ENCODE data around the gene TSPAN14. TPM values are rescaled to one million over a fixed set of nuclear protein-coding genes. Genes with fewer than 3 reads are reported as not detected.

TSPAN14 gene
- total RNA-seq, 2 donors from 2014 or later, result 121 to 123 TPM

- H3K4me3 Mint-ChIP-seq, result no peak overlapping the region
- Histone ChIP-seq H3K27ac (ENCODE audit: low read depth, low read length) (no peak overlapping the region), H3K4me3 (ENCODE audit: low read length) (no peak overlapping the region), H3K9me3 (ENCODE audit: control insufficient read depth, low read length) (no peaks in the 10 kb centered on the region), H3K27me3 (ENCODE audit: control insufficient read depth, insufficient read depth, low read length, poor library complexity, severe bottlenecking) (no peaks in the 10 kb centered on the region), H3K4me1 (ENCODE audit: control insufficient read depth, insufficient read depth, low read length) (no peaks in the 10 kb centered on the region), H3K36me3 (ENCODE audit: control insufficient read depth, insufficient read depth, low read length) (no peaks in the 10 kb centered on the region), H3K9ac (ENCODE audit: extremely low read depth, low read length, poor library complexity, severe bottlenecking) (no peak overlapping the region)
- no peaks in the 10 kb centered on the region for H3K27me3 Mint-ChIP-seq (ENCODE audit: insufficient read depth)
- DNase-seq, result no peak
- 90 to 100% methylated on average over 1 to 2 of the region's 2 CpGs for WGBS, 2 experiments (ENCODE audit: insufficient coverage in 1 of 2, insufficient read length in 1 of 2)
- peaks cover 13% of the 10 kb centered on the region for H3K4me1 Mint-ChIP-seq
- H3K36me3 Mint-ChIP-seq (ENCODE audit: low read depth), result no peaks in the 10 kb centered on the region
- no peak for TF ChIP-seq CTCF (conservative IDR thresholded peaks at IDR 0.05)
- peaks cover 7% of the 10 kb centered on the region for H3K9me3 Mint-ChIP-seq
- H3K27ac Mint-ChIP-seq, result no peak overlapping the region
Measured at GRCh38 chr10:80528185-80528700, 74.1 kb downstream of the TSPAN14 start.

GRCh38 chr10:80528901-80529300, 74.8 kb downstream of the TSPAN14 start:
- Mint-ChIP-seq H3K4me3 (no peak overlapping the region), H3K36me3 (ENCODE audit: low read depth) (no peaks in the 10 kb centered on the region), H3K27ac (no peak overlapping the region), H3K27me3 (ENCODE audit: insufficient read depth) (no peaks in the 10 kb centered on the region), H3K4me1 (peaks cover 13% of the 10 kb centered on the region), H3K9me3 (peaks cover 7% of the 10 kb centered on the region)
- no peak for DNase-seq
- H3K27ac ChIP-seq (ENCODE audit: low read depth, low read length), result no peak overlapping the region
- H3K4me3 ChIP-seq (ENCODE audit: low read length), result no peak overlapping the region
- no peaks in the 10 kb centered on the region for H3K36me3 ChIP-seq (ENCODE audit: control insufficient read depth, insufficient read depth, low read length)
- 88 to 89% methylated on average over 3 to 6 of the region's 6 CpGs for WGBS, 2 experiments (ENCODE audit: insufficient coverage in 1 of 2, insufficient read length in 1 of 2)
- H3K9ac ChIP-seq (ENCODE audit: extremely low read depth, low read length, poor library complexity, severe bottlenecking), result no peak overlapping the region
- H3K27me3 ChIP-seq (ENCODE audit: control insufficient read depth, insufficient read depth, low read length, poor library complexity, severe bottlenecking), result no peaks in the 10 kb centered on the region
- TF ChIP-seq CTCF (conservative IDR thresholded peaks at IDR 0.05), result no peak
- H3K9me3 ChIP-seq (ENCODE audit: control insufficient read depth, low read length), result no peaks in the 10 kb centered on the region
- no peaks in the 10 kb centered on the region for H3K4me1 ChIP-seq (ENCODE audit: control insufficient read depth, insufficient read depth, low read length)

GRCh38 chr10:80529604-80530003, 75.5 kb downstream of the TSPAN14 start:
- Histone ChIP-seq H3K27me3 (ENCODE audit: control insufficient read depth, insufficient read depth, low read length, poor library complexity, severe bottlenecking) (no peaks in the 10 kb centered on the region), H3K4me1 (ENCODE audit: control insufficient read depth, insufficient read depth, low read length) (no peaks in the 10 kb centered on the region), H3K9ac (ENCODE audit: extremely low read depth, low read length, poor library complexity, severe bottlenecking) (no peak overlapping the region), H3K4me3 (ENCODE audit: low read length) (no peak overlapping the region), H3K36me3 (ENCODE audit: control insufficient read depth, insufficient read depth, low read length) (no peaks in the 10 kb centered on the region), H3K9me3 (ENCODE audit: control insufficient read depth, low read length) (no peaks in the 10 kb centered on the region), H3K27ac (ENCODE audit: low read depth, low read length) (no peak overlapping the region)
- H3K27ac Mint-ChIP-seq, result no peak overlapping the region
- H3K27me3 Mint-ChIP-seq (ENCODE audit: insufficient read depth), result no peaks in the 10 kb centered on the region
- H3K36me3 Mint-ChIP-seq (ENCODE audit: low read depth), result no peaks in the 10 kb centered on the region
- peaks cover 7% of the 10 kb centered on the region for H3K9me3 Mint-ChIP-seq
- no peak for TF ChIP-seq CTCF (conservative IDR thresholded peaks at IDR 0.05)
- DNase-seq, result no peak
- 92 to 93% methylated on average over 12 of the region's 12 CpGs for WGBS, 2 experiments (ENCODE audit: insufficient coverage in 1 of 2, insufficient read length in 1 of 2)
- peaks cover 13% of the 10 kb centered on the region for H3K4me1 Mint-ChIP-seq
- no peak overlapping the region for H3K4me3 Mint-ChIP-seq
